Breast epithelium (tissue), 4 donors: Measurements from ENCODE around the gene MAPK1. TPM values are rescaled to one million over a fixed set of nuclear protein-coding genes. Genes with fewer than 3 reads are reported as not detected.
"Not testable (repeated sequence)": the region's sequence is repeated elsewhere in the genome, so short reads cannot be mapped to it uniquely, and the experiment has no call there.

ENCODE experiments used
- DNase-seq, 2 donors: peaks; one replicate each; pipeline ENCODE4 v3.0.0-alpha.2; 2019; ENCODE audit warnings: low spot score in 2 of 2
- H3K27ac ChIP-seq, 2 donors: fragments of 200-600 bp; sonication (generic) in 1 of 2; one replicate each; pipeline ENCODE4 v1.5.1; 2016 to 2019; ENCODE audit warnings: mild to moderate bottlenecking in 1 of 2
- H3K27me3 ChIP-seq, 2 donors: fragments of 200-600 bp; sonication (generic) in 1 of 2; one replicate each; pipeline versions ENCODE4 v1.5.1 to v1.6.0; 2017 to 2019; ENCODE audit warnings: control low read depth in 1 of 2, mild to moderate bottlenecking in 1 of 2
- H3K36me3 ChIP-seq: fragments of 200-600 bp; one replicate; pipeline ENCODE4 v1.5.1; 2019
- H3K4me1 ChIP-seq, 2 donors: fragments of 200-600 bp; sonication (generic); one replicate each; pipeline ENCODE4 v1.5.1; 2016 to 2019; ENCODE audit warnings: control low read depth in 1 of 2
- H3K4me3 ChIP-seq, 3 donors: fragments of 200-600 bp; sonication (generic); 1 replicate in 2 of 3; 2 replicates in 1 of 3; pipeline ENCODE4 v1.5.1; 2016 to 2019; ENCODE audit warnings: mild to moderate bottlenecking in 3 of 3, moderate library complexity in 2 of 3
- H3K9me3 ChIP-seq, 2 donors: fragments of 200-600 bp; sonication (generic) in 1 of 2; one replicate each; pipeline ENCODE4 v1.5.1; 2016 to 2019; ENCODE audit warnings: control low read depth in 1 of 2
- CTCF ChIP-seq, 3 donors: fragments of 450-650 bp; IDR thresholded peaks; one replicate each; pipeline ENCODE4 v1.5.1; 2016 to 2017; ENCODE audit warnings: antibody characterized with exemption in 3 of 3, mild to moderate bottlenecking in 3 of 3, moderate library complexity in 3 of 3
- POLR2A ChIP-seq: fragments of 450-650 bp; IDR thresholded peaks from one replicate; pipeline ENCODE4 v1.6.1; 2016; ENCODE audit warnings: antibody characterized with exemption, mild to moderate bottlenecking, moderate library complexity
- POLR2AphosphoS5 ChIP-seq, 3 donors: sonication (generic); formaldehyde crosslinking; IDR thresholded peaks; one replicate each; pipeline ENCODE4 v1.6.1; 2017; ENCODE audit warnings: antibody characterized with exemption in 3 of 3
- intact Hi-C: fragments of 100-400 bp; cut with DNase I; formaldehyde crosslinking; loops from one replicate; pipeline ENCODE4 v1.15.1; 2023; ENCODE audit warnings: low total_unique reads
- total RNA-seq, 3 donors: library from RNA; depleted of rRNA; stranded (reverse); fragments of >200 nt; gene quantifications; one replicate each; pipeline ENCODE4 v1.1.0, GENCODE V29; 2016

MAPK1 gene
- total RNA-seq, 3 donors from 2014 or later = 43.3 to 49.9 (median 44.0) TPM

GRCh38 chr22:21841422-21841821 lies 26.0 kb downstream of the MAPK1 start:
- Histone ChIP-seq H3K27me3 (no peaks in the 10 kb centered on the region), H3K36me3 (no peaks in the 10 kb centered on the region), H3K9me3 (no peaks in the 10 kb centered on the region), H3K4me1 (no peaks in the 10 kb centered on the region), H3K27ac (no peak overlapping the region), H3K4me3 (no peak overlapping the region)
- intact Hi-C loops = no loop called here
- no peak for TF ChIP-seq CTCF (IDR thresholded peaks at IDR 0.05)
- TF ChIP-seq POLR2A = no peak
- TF ChIP-seq POLR2AphosphoS5 (IDR thresholded peaks at IDR 0.05) = no peak
- no peak for DNase-seq

GRCh38 chr22:21840236-21840823 lies 27.1 kb downstream of the MAPK1 start:
- H3K36me3 ChIP-seq = no peaks in the 10 kb centered on the region
- intact Hi-C loops = no loop called here
- no peak for DNase-seq
- H3K4me1 ChIP-seq = no peaks in the 10 kb centered on the region
- H3K27ac ChIP-seq = no peak overlapping the region
- no peak for TF ChIP-seq CTCF (IDR thresholded peaks at IDR 0.05)
- TF ChIP-seq POLR2AphosphoS5 (IDR thresholded peaks at IDR 0.05) = no peak
- no peak for TF ChIP-seq POLR2A
- H3K4me3 ChIP-seq = no peak overlapping the region
- H3K27me3 ChIP-seq = no peaks in the 10 kb centered on the region
- H3K9me3 ChIP-seq = no peaks in the 10 kb centered on the region

- TF ChIP-seq POLR2A = no peak
- no peak for TF ChIP-seq CTCF (IDR thresholded peaks at IDR 0.05)
- no peak for TF ChIP-seq POLR2AphosphoS5 (IDR thresholded peaks at IDR 0.05)
- Histone ChIP-seq H3K4me3 (no peak overlapping the region), H3K4me1 (no peaks in the 10 kb centered on the region), H3K9me3 (no peaks in the 10 kb centered on the region), H3K27me3 (no peaks in the 10 kb centered on the region), H3K36me3 (no peaks in the 10 kb centered on the region), H3K27ac (no peak overlapping the region)
- intact Hi-C loops = no loop called here
- DNase-seq = no peak
Measured at GRCh38 chr22:21839765-21840140, 27.7 kb downstream of the MAPK1 start.

GRCh38 chr22:21839104-21839764 lies 28.2 kb downstream of the MAPK1 start:
- H3K4me1 ChIP-seq = not testable (repeated sequence)

GRCh38 chr22:21837248-21837979 lies 30.0 kb downstream of the MAPK1 start:
- H3K36me3 ChIP-seq = no peaks in the 10 kb centered on the region
- no peak overlapping the region for H3K4me3 ChIP-seq
- peak overlapping the region; percentile 68 to 79 for H3K27ac ChIP-seq
- no peaks in the 10 kb centered on the region for H3K9me3 ChIP-seq
- DNase-seq = peak in 1 of 2 donors; percentile 40
- no peaks in the 10 kb centered on the region for H3K27me3 ChIP-seq
- no peaks in the 10 kb centered on the region for H3K4me1 ChIP-seq
- TF ChIP-seq POLR2A (no peak), POLR2AphosphoS5 (IDR thresholded peaks at IDR 0.05) (no peak), CTCF (IDR thresholded peaks at IDR 0.05) (no peak)
- intact Hi-C loops = no loop called here

More at GRCh38 chr22:21839104-21839764, 28.2 kb downstream of the MAPK1 start:
- intact Hi-C loops, H3K27ac ChIP-seq, H3K36me3 ChIP-seq, H3K27me3 ChIP-seq, H3K9me3 ChIP-seq, DNase-seq, H3K4me3 ChIP-seq: not testable (repeated sequence)

- DNase-seq, H3K27me3 ChIP-seq, H3K9me3 ChIP-seq, H3K4me3 ChIP-seq, intact Hi-C loops, H3K36me3 ChIP-seq, H3K4me1 ChIP-seq: not testable (repeated sequence)
- peak overlapping the region in 1 of 2 donors; percentile 68 for H3K27ac ChIP-seq
Measured at GRCh38 chr22:21836486-21836885, 31.0 kb downstream of the MAPK1 start.
